CD4-positive, alpha-beta memory T cell (primary cell): Measurements from ENCODE around the gene RAPGEF4. TPM values are rescaled to one million over a fixed set of nuclear protein-coding genes. Genes with fewer than 3 reads are reported as not detected.
"Not testable (repeated sequence)": the region's sequence is repeated elsewhere in the genome, so short reads cannot be mapped to it uniquely, and the experiment has no call there.

Experiments used
- CTCF ChIA-PET: fragments of 350-600 bp; sonication (Branson Sonifier 250); formaldehyde crosslinking; loops from one replicate; lab custom pipeline; 2021; ENCODE audit warnings: inconsistent platforms; ENCODE audit not compliant: partially characterized antibody; lab: Charles Lee
- POLR2A ChIA-PET: fragments of 350-600 bp; sonication (Branson Sonifier 250); formaldehyde crosslinking; loops from one replicate; lab custom pipeline; 2021; ENCODE audit not compliant: partially characterized antibody; lab: Charles Lee
- DNase-seq, 5 donors: peaks; one replicate each; pipeline versions ENCODE4 v3.0.0 to v3.0.0-alpha.2; 2020 to 2022; ENCODE audit warnings: mixed read lengths in 1 of 5
- H3K27ac ChIP-seq: one replicate; pipeline ENCODE4 v1.7.0; 2013; ENCODE audit warnings: low read depth, low read length
- H3K27me3 ChIP-seq: 2 replicates; pipeline ENCODE4 v1.7.0; 2013; ENCODE audit warnings: mild to moderate bottlenecking, low read length, moderate library complexity; ENCODE audit not compliant: insufficient read depth
- H3K36me3 ChIP-seq: 2 replicates; pipeline ENCODE4 v1.7.0; 2013; ENCODE audit warnings: mild to moderate bottlenecking, low read length, moderate library complexity; ENCODE audit not compliant: insufficient read depth
- H3K4me1 ChIP-seq: 2 replicates; pipeline ENCODE4 v1.7.0; 2013; ENCODE audit warnings: mild to moderate bottlenecking, low read length, moderate library complexity; ENCODE audit not compliant: insufficient read depth
- H3K4me3 ChIP-seq, 2 donors: one replicate each; pipeline ENCODE4 v1.7.0; 2013; ENCODE audit warnings: low read length in 2 of 2, mild to moderate bottlenecking in 1 of 2
- H3K9me3 ChIP-seq, 2 donors: one replicate each; pipeline ENCODE4 v1.7.0; 2013; ENCODE audit warnings: low read length in 2 of 2, control low read depth in 1 of 2; ENCODE audit not compliant: control insufficient read depth in 1 of 2
- H3K27ac Mint-ChIP-seq, 7 donors: one replicate each; pipeline ENCODE4 v1.8.0; 2020 to 2021; ENCODE audit warnings: mixed read lengths in 7 of 7, mild to moderate bottlenecking in 6 of 7, inconsistent platforms in 3 of 7, moderate library complexity in 3 of 7
- H3K27me3 Mint-ChIP-seq, 2 donors: one replicate each; pipeline ENCODE4 v1.8.0; 2020 to 2021; ENCODE audit warnings: mixed read lengths in 2 of 2
- H3K36me3 Mint-ChIP-seq, 2 donors: one replicate each; pipeline ENCODE4 v1.8.0; 2020 to 2021; ENCODE audit warnings: mixed read lengths in 2 of 2, inconsistent platforms in 1 of 2, mild to moderate bottlenecking in 1 of 2
- H3K4me1 Mint-ChIP-seq, 4 donors: one replicate each; pipeline ENCODE4 v1.8.0; 2020 to 2021; ENCODE audit warnings: mixed read lengths in 4 of 4, mild to moderate bottlenecking in 1 of 4
- H3K4me3 Mint-ChIP-seq, 8 donors: one replicate each; pipeline ENCODE4 v1.8.0; 2020 to 2021; ENCODE audit warnings: mixed read lengths in 8 of 8, mild to moderate bottlenecking in 7 of 8, moderate library complexity in 6 of 8, inconsistent platforms in 3 of 8
- H3K9me3 Mint-ChIP-seq, 8 donors: one replicate each; pipeline ENCODE4 v1.8.0; 2020 to 2021; ENCODE audit warnings: mixed read lengths in 8 of 8, mild to moderate bottlenecking in 5 of 8, inconsistent platforms in 3 of 8, moderate library complexity in 1 of 8
- intact Hi-C: fragments of 100-400 bp; cut with micrococcal nuclease; formaldehyde crosslinking; loops from one replicate; pipeline ENCODE4 v1.15.1; 2023
- polyA plus RNA-seq, 2 donors: library from polyadenylated mRNA; unstranded; fragments of 300-500 nt; fragmentation: Illumina TruSeq; gene quantifications; one replicate each; pipeline ENCODE4 v1.2.3, GENCODE V29; 2021
- total RNA-seq, 2 experiments: library from RNA; stranded (reverse); gene quantifications; one replicate each; pipeline ENCODE4 v1.2.3, GENCODE V29; 2021

RAPGEF4 gene
- total and polyA plus RNA-seq, 4 experiments from 2014 or later = not detected

GRCh38 chr2:173090276-173090877 is 354.7 kb downstream of the RAPGEF4 start:
- ChIA-PET CTCF (interaction anchor here (2.5 kb wide), 1 partner anchor 63 kb away, joined by 8 read pairs; no protein-coding TSS in a partner anchor), POLR2A (no interaction called here)
- DNase-seq = no peak
- H3K27ac ChIP-seq = no peak overlapping the region
- H3K4me3 ChIP-seq = no peak overlapping the region
- H3K4me1 ChIP-seq = no peaks in the 10 kb centered on the region
- Mint-ChIP-seq H3K27ac (no peak overlapping the region), H3K36me3 (no peaks in the 10 kb centered on the region), H3K27me3 (no peaks in the 10 kb centered on the region), H3K9me3 (no peaks in the 10 kb centered on the region), H3K4me1 (no peaks in the 10 kb centered on the region), H3K4me3 (no peak overlapping the region)
- no peaks in the 10 kb centered on the region for H3K36me3 ChIP-seq
- no peaks in the 10 kb centered on the region for H3K9me3 ChIP-seq
- no peaks in the 10 kb centered on the region for H3K27me3 ChIP-seq
- intact Hi-C loops = no loop called here

GRCh38 chr2:173090973-173091660 is 355.5 kb downstream of the RAPGEF4 start:
- Mint-ChIP-seq H3K9me3 (no peaks in the 10 kb centered on the region), H3K4me1 (no peaks in the 10 kb centered on the region), H3K27me3 (no peaks in the 10 kb centered on the region), H3K36me3 (no peaks in the 10 kb centered on the region), H3K27ac (no peak overlapping the region), H3K4me3 (no peak overlapping the region)
- intact Hi-C loops = no loop called here
- Histone ChIP-seq H3K9me3 (no peaks in the 10 kb centered on the region), H3K36me3 (no peaks in the 10 kb centered on the region), H3K27ac (no peak overlapping the region), H3K4me1 (no peaks in the 10 kb centered on the region), H3K27me3 (no peaks in the 10 kb centered on the region), H3K4me3 (no peak overlapping the region)
- no peak for DNase-seq
- ChIA-PET CTCF (interaction anchor here (1.5 to 2.5 kb wide), 2 partner anchors 64 to 119 kb away, joined by 5 to 8 read pairs; no protein-coding TSS in a partner anchor), POLR2A (no interaction called here)

- H3K36me3 ChIP-seq = no peaks in the 10 kb centered on the region
- ChIA-PET CTCF (interaction anchor here (1.5 to 2.5 kb wide), 2 partner anchors 64 to 118 kb away, joined by 5 to 8 read pairs; no protein-coding TSS in a partner anchor), POLR2A (no interaction called here)
- Mint-ChIP-seq H3K9me3 (no peaks in the 10 kb centered on the region), H3K27me3 (no peaks in the 10 kb centered on the region), H3K4me1 (no peaks in the 10 kb centered on the region), H3K4me3 (no peak overlapping the region), H3K36me3 (no peaks in the 10 kb centered on the region), H3K27ac (no peak overlapping the region)
- no peaks in the 10 kb centered on the region for H3K4me1 ChIP-seq
- H3K27ac ChIP-seq = no peak overlapping the region
- H3K27me3 ChIP-seq = no peaks in the 10 kb centered on the region
- intact Hi-C loops = no loop called here
- H3K4me3 ChIP-seq = no peak overlapping the region
- H3K9me3 ChIP-seq = no peaks in the 10 kb centered on the region
- DNase-seq = no peak
Observed at GRCh38 chr2:173091910-173092309, 356.3 kb downstream of the RAPGEF4 start.

- H3K4me1 ChIP-seq = no peaks in the 10 kb centered on the region
- Mint-ChIP-seq H3K27ac (no peak overlapping the region), H3K36me3 (no peaks in the 10 kb centered on the region), H3K4me3 (no peak overlapping the region), H3K9me3 (no peaks in the 10 kb centered on the region), H3K27me3 (no peaks in the 10 kb centered on the region), H3K4me1 (no peaks in the 10 kb centered on the region)
- H3K27me3 ChIP-seq = no peaks in the 10 kb centered on the region
- ChIA-PET CTCF (interaction anchor here (2.5 kb wide), 1 partner anchor 65 kb away, joined by 8 read pairs; no protein-coding TSS in a partner anchor), POLR2A (no interaction called here)
- H3K36me3 ChIP-seq = no peaks in the 10 kb centered on the region
- no peak overlapping the region for H3K27ac ChIP-seq
- intact Hi-C loops = no loop called here
- DNase-seq = no peak
- no peak overlapping the region for H3K4me3 ChIP-seq
- no peaks in the 10 kb centered on the region for H3K9me3 ChIP-seq
Observed at GRCh38 chr2:173092844-173093402, 357.3 kb downstream of the RAPGEF4 start.

- H3K36me3 ChIP-seq, intact Hi-C loops: not testable (repeated sequence)
Observed at GRCh38 chr2:173093617-173094016, 358.0 kb downstream of the RAPGEF4 start.

GRCh38 chr2:173094731-173095130 is 359.1 kb downstream of the RAPGEF4 start:
- intact Hi-C loops = no loop called here
- H3K9me3 Mint-ChIP-seq = no peaks in the 10 kb centered on the region
- no peak overlapping the region for H3K27ac ChIP-seq
- no peak overlapping the region for H3K4me3 ChIP-seq
- H3K9me3 ChIP-seq = no peaks in the 10 kb centered on the region
- no peak overlapping the region for H3K27ac Mint-ChIP-seq
- POLR2A ChIA-PET = no interaction called here
- no peak for DNase-seq
- no peaks in the 10 kb centered on the region for H3K27me3 Mint-ChIP-seq
- no peaks in the 10 kb centered on the region for H3K36me3 ChIP-seq
- peaks cover 0 to 6% (median 0%) of the 10 kb centered on the region in 4 donors for H3K4me1 Mint-ChIP-seq
- CTCF ChIA-PET = no interaction called here
- H3K4me1 ChIP-seq = no peaks in the 10 kb centered on the region
- H3K27me3 ChIP-seq = no peaks in the 10 kb centered on the region
- no peaks in the 10 kb centered on the region for H3K36me3 Mint-ChIP-seq
- H3K4me3 Mint-ChIP-seq = no peak overlapping the region

More at GRCh38 chr2:173093617-173094016, 358.0 kb downstream of the RAPGEF4 start:
- H3K27ac ChIP-seq, H3K4me1 Mint-ChIP-seq, POLR2A ChIA-PET, H3K9me3 Mint-ChIP-seq, H3K27ac Mint-ChIP-seq, H3K9me3 ChIP-seq, H3K4me3 Mint-ChIP-seq, H3K4me1 ChIP-seq, DNase-seq, H3K4me3 ChIP-seq, CTCF ChIA-PET, H3K27me3 ChIP-seq, H3K36me3 Mint-ChIP-seq, H3K27me3 Mint-ChIP-seq: not testable (repeated sequence)

- H3K4me1 ChIP-seq = no peaks in the 10 kb centered on the region
- H3K4me3 ChIP-seq = no peak overlapping the region
- H3K9me3 Mint-ChIP-seq = no peaks in the 10 kb centered on the region
- H3K27me3 Mint-ChIP-seq = no peaks in the 10 kb centered on the region
- H3K36me3 Mint-ChIP-seq = no peaks in the 10 kb centered on the region
- POLR2A ChIA-PET = no interaction called here
- H3K27ac ChIP-seq = no peak overlapping the region
- no peaks in the 10 kb centered on the region for H3K36me3 ChIP-seq
- no peak overlapping the region for H3K4me3 Mint-ChIP-seq
- no peaks in the 10 kb centered on the region for H3K27me3 ChIP-seq
- no peak overlapping the region for H3K27ac Mint-ChIP-seq
- intact Hi-C loops = no loop called here
- no peak for DNase-seq
- H3K4me1 Mint-ChIP-seq = peaks cover 0 to 6% (median 0%) of the 10 kb centered on the region in 4 donors
- no peaks in the 10 kb centered on the region for H3K9me3 ChIP-seq
- CTCF ChIA-PET = no interaction called here
Observed at GRCh38 chr2:173095356-173095755, 359.7 kb downstream of the RAPGEF4 start.
